Fibroblast of peridontal ligament (primary cell): ENCODE results near the gene CCNB2.
A peak's percentile ranks its signal among the peaks of the same experiment; 100 is the strongest.

Source experiments
- DNase-seq: peaks from one replicate; pipeline ENCODE4 v3.0.0-alpha.2; 2010; ENCODE audit errors: extremely low read depth

The CCNB2 gene

DNA sequence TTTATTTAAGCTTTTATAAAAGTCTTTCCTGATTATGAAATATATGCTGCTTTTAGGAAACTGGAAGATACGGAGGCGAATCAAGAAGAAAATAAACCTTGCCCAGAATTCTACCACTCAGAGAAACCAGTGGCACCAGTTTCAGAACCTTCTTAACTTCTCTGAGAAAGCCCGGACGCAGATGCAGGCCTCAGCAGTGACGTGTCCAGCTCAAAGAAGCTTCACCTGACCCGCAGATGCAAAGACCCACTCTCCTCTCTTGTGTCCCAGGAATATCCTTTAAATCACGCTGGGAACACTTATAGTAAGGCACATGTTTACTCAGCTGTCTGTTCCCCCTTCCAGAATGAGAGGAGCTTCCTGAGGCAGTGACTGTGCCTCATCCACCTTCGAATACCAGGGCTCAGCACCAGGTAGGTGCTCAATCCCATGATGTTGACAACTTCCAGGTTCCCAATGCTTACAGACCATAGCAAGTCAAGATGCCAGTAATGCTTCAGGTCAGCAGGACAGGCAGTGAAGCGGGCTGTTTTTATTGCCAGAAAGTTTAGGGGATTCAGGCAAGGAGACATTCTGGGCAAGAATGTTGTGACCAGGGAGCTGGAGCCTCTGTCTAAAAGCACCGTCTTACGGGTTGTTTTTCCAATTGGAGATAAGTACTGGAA lies 61.8 kb downstream of the CCNB2 start:
- no peak for DNase-seq

DNA sequence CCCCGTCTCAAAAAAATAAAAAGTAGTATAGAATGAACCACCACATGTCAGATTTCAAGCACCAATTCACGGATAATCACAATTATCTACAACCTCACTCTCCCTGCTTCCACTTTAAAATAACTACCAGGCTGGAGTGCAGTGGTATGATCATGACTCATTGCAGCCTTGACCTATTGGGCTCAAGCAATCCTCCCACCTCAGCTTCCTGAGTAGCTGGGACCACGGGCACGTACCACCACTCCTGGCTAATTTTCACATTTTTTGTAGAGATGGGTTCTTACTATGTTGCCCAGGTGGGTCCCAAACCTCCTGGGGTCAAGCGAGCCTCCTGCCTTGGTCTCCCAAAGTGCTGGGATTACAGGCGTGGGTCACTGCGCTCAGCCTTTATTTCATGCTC lies 63.6 kb downstream of the CCNB2 start:
- no peak for DNase-seq

DNA sequence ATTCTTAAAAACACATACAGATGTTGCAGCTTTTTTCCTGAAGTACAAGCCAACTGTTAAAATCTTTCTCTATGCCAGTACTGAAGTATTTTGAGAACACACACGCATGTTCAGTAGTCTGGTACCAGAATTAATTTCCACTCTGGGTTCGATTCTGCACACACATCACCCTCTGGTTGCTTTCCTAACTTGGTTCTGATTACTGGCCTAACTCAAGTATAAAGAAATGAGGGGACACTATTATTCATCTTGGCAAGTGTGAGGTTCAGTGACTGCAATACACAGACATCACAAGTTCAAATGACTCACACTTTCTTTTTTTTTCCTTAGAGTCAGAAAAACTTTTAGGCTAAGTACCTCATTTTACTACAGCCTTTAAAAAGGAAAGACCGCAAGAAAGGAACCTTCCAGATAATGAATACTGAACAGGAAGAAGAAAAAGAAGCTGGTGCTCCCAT lies 64.3 kb downstream of the CCNB2 start:
- DNase-seq: peak; percentile 91

DNA sequence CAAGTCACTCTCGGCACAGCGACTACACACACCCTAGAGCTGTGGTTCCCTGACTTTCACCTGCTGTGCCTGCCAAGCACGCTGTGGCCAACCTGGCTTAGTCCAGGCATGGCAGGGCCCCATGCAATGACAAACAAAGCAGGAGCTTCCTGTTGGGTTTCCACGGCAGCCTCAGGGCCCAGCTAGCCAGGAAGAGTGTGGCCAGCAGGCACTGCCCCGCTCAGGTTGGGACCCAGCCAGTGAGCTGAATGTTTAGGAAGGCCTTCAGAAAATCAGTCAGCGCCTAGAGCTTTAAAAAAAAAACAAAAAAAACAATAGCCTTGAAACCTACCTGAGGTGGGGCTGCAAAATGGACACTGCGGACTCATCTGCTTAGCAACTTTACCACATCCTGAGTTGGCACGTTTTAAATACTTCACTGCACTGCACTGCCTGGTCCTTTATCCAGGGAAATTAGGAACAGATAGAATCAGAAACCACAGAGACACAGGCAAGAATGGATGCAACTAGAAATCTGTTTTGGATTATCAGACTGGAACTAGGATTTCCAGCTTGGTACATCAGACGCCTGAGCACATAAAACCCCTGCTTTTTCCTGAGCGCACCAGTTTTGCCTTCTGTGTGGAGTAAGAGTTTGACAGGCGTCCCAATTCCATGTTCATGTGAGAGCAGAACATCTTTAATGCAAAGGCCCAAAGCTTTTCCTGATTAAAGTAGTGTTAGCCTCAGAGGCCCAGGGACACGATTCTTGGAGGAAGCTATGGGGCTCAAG lies 65.5 kb downstream of the CCNB2 start:
- DNase-seq: peak; percentile 92

DNA sequence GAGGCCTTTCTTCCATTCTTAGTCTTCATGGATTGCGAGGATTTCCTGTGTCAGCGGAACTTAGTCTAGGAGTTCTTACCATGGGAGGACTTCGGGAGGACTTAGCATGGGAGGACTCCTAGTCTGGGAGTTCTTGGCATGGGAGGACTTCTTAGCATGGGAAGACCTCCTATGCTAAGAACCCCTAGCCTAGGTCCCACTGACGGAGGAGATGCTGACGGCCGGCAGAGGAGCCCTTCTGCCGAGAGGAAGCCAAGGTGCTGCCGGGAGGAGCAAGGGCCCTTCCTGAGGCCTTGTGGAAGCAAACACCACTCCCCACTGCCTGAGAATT lies 66.1 kb downstream of the CCNB2 start:
- DNase-seq: no peak

DNA sequence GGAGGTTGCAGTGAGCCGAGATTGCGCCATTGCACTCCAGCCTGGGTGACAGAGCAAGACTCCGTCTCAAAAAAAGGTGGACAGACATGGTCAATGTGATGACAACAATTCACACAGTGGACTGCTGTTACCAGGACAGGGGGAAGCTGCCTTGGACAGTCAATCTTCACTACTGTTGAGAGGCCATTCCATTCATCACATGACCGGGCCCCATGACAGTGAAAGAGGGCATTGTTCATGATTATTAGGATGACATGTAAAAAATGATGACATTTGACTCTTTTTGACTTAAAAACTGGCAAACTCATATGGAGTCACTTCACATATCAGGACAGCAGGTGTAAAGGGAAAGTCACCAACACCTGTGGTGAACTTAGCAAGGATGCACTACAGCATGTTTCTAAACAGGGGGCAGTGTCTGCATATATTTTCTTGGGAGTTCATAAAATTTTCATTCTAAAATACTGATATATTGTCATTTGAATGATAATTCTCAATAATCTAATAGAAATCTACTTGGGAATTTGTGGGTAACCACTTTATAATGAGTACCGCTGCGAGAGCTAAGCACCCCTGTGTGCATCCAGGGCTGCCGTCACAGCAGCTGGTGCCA lies 67.4 kb downstream of the CCNB2 start:
- DNase-seq: no peak

DNA sequence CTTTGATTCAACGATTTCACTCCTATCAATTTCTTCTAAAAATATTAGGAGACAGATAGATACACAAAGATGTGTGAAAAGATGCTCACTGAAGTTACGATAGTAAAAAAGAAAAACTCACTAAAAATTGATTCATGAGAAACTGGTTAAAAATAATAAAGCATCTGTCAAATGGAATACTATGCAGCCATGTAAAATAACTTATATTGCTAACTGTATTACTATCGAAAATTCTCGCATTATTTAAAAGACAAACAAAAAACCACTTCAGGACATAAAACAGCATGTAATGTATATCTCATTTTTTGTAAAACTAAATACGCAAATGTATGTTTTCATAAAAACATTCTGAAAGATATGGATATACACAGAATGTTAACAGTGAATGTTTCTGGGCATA lies 68.2 kb downstream of the CCNB2 start:
- no peak for DNase-seq

DNA sequence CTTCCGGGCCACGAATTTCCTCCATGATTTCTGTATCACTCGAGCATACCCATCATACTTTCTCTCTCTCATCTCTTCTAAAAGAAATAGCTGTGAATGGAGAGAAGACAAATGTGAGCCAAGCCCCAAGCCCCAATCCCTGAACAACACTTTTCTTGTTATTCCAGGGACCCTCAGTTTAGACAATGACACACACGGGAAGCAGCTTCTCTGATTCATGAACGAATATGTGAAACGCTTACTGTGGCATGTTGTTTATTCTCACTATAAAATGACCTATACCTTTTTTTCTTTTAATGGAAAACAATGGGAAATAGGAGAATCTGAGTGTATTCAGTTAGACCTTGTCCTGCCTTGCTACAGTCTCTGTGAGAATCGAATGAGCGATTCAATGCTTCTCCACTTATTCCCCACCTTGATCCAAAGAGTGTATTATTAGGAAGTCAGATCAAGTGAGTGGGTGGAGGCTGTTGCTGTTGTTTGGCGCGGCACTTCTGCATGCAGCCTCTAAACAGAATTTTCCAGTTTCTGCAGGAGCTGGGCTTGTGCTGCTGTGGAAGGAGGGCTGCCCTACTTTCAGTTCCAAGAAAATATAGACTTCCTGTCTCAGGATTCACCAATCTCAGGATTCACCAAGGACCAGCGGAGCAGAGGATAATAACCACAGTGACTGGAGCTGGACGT lies 69.3 kb downstream of the CCNB2 start:
- no peak for DNase-seq
